PC-3 (cell line): ENCODE results near the gene RASA2. TPM values are rescaled to one million over a fixed set of nuclear protein-coding genes. Genes with fewer than 3 reads are reported as not detected.

Experiments used
- ATAC-seq: fragments of 200-7000 bp; cut with Tn5 transposase; 2 replicates; pipeline ENCODE4 v1.9.1; 2020; ENCODE audit warnings: mild to moderate bottlenecking, moderate library complexity
- BruUV-seq: library from RNA; stranded (reverse); fragments of 400-500 nt; replicated peaks from 2 replicates; lab custom pipeline; 2021; lab: Mats Ljungman, UMichigan
- CTCF ChIA-PET: fragments of 300-600 bp; sonication (Branson Sonifier 250); formaldehyde crosslinking; loops from one replicate; lab custom pipeline; 2022; ENCODE audit warnings: antibody characterized with exemption; lab: Charles Lee
- POLR2A ChIA-PET: fragments of 300-600 bp; sonication (Branson Sonifier 250); formaldehyde crosslinking; loops from one replicate; lab custom pipeline; 2022; ENCODE audit warnings: antibody characterized with exemption; ENCODE audit not compliant: unreplicated experiment; lab: Charles Lee
- DNase-seq: peaks from one replicate; pipeline ENCODE4 v3.0.0-alpha.2; 2015
- H2AFZ ChIP-seq: fragments of 300-600 bp; sonication (generic); 2 replicates; pipeline ENCODE4 v1.6.0; 2016; ENCODE audit warnings: antibody characterized with exemption, low read length
- H3F3A ChIP-seq: fragments of 300-600 bp; sonication (generic); one replicate; pipeline ENCODE4 v1.6.0; 2017; ENCODE audit warnings: antibody characterized with exemption, low read length, control low read depth, mild to moderate bottlenecking; ENCODE audit not compliant: unreplicated experiment
- H3K27ac ChIP-seq: fragments of 300-600 bp; sonication (generic); 2 replicates; pipeline ENCODE4 v1.5.1; 2016; ENCODE audit warnings: mild to moderate bottlenecking, low read length
- H3K27me3 ChIP-seq: fragments of 300-600 bp; sonication (generic); 2 replicates; pipeline ENCODE4 v1.6.1; 2016; ENCODE audit warnings: low read length, mixed read lengths
- H3K36me3 ChIP-seq: fragments of 300-600 bp; sonication (generic); 2 replicates; pipeline ENCODE4 v1.6.1; 2016; ENCODE audit warnings: low read depth, mixed run types, low read length, mixed read lengths
- H3K4me1 ChIP-seq: fragments of 300-600 bp; sonication (generic); 2 replicates; pipeline ENCODE4 v1.5.1; 2016; ENCODE audit warnings: low read length; ENCODE audit not compliant: insufficient read depth
- H3K4me2 ChIP-seq: fragments of 300-600 bp; sonication (generic); 2 replicates; pipeline ENCODE4 v1.6.0; 2016; ENCODE audit warnings: low read length
- H3K4me3 ChIP-seq: fragments of 300-600 bp; sonication (generic); 2 replicates; pipeline ENCODE4 v1.5.1; 2016; ENCODE audit warnings: mild to moderate bottlenecking, low read length, mixed read lengths
- H3K79me2 ChIP-seq: fragments of 300-600 bp; sonication (generic); 2 replicates; pipeline ENCODE4 v1.6.1; 2017; ENCODE audit warnings: low read length, mixed read lengths
- H3K9ac ChIP-seq: fragments of 300-600 bp; sonication (generic); 2 replicates; pipeline ENCODE4 v1.6.0; 2016; ENCODE audit warnings: mild to moderate bottlenecking, low read length
- H3K9me2 ChIP-seq: fragments of 300-600 bp; sonication (generic); replicated peaks from 2 replicates; pipeline ENCODE4 v1.6.1; 2016; ENCODE audit warnings: mixed run types, low read length, mixed read lengths
- H3K9me3 ChIP-seq: fragments of 300-600 bp; sonication (generic); 2 replicates; pipeline ENCODE4 v1.6.1; 2016; ENCODE audit warnings: low read length, mixed read lengths
- H4K20me1 ChIP-seq: fragments of 300-600 bp; sonication (generic); 2 replicates; pipeline ENCODE4 v1.6.1; 2016; ENCODE audit warnings: low read length, mixed read lengths
- EZH2 ChIP-seq: fragments of 300-600 bp; sonication (generic); IDR thresholded peaks from one replicate; pipeline ENCODE4 v1.6.1; 2017; ENCODE audit warnings: antibody characterized with exemption, mild to moderate bottlenecking, low read length; ENCODE audit not compliant: unreplicated experiment
- EZH2phosphoT487 ChIP-seq: fragments of 300-600 bp; sonication (generic); IDR thresholded peaks from 2 replicates; pipeline ENCODE4 v1.6.1; 2018; ENCODE audit warnings: mild to moderate bottlenecking, antibody characterized with exemption, low read length, borderline replicate concordance
- intact Hi-C: fragments of 100-400 bp; cut with micrococcal nuclease; formaldehyde crosslinking; loops from 2 replicates; pipeline ENCODE4 v1.9.0; 2023
- total RNA-seq: library from RNA; depleted of rRNA; stranded (reverse); fragments of >200 nt; gene quantifications from 2 replicates; pipeline ENCODE4 v1.2.3, GENCODE V29; 2014
- TF ChIP-seq, protein P1 (sequence below): fragments of 300-600 bp; sonication (generic); conservative IDR thresholded peaks from 2 replicates; pipeline ENCODE4 v1.5.1; 2017; ENCODE audit warnings: antibody characterized with exemption, low read depth, mild to moderate bottlenecking, low read length

The RASA2 gene
- total RNA-seq, 1 experiment from 2014 or later, result 3.7 TPM

DNA sequence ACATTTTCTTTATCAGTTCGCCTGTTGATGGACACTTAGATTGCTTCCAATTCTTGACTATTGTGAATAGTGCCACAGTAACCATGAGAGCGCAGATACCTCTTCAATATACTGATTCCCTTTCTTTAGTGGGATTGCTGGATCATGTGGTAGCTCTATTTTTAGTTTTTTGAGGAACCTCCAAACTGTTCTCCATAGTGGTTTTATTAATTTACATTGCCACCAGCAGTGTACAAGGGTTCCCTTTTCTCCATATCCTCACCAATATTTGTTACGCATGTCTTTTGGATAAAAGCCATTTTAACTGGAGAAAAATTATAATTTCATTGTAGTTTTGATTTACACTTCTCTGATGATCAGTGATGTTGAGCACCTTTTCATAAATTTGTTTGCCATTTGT, 59.3 kb downstream of the RASA2 start:
- Histone ChIP-seq H4K20me1 (no peaks in the 10 kb centered on the region), H3K36me3 (peaks cover 19% of the 10 kb centered on the region; the same call in 1 of the 2 replicates), H3F3A (no peaks in the 10 kb centered on the region), H3K27me3 (no peaks in the 10 kb centered on the region), H3K4me1 (no peaks in the 10 kb centered on the region), H2AFZ (no peak overlapping the region), H3K27ac (no peak overlapping the region), H3K9me3 (no peaks in the 10 kb centered on the region), H3K9me2 (no peaks in the 10 kb centered on the region), H3K4me2 (no peak overlapping the region), H3K4me3 (no peak overlapping the region), H3K9ac (no peak overlapping the region), H3K79me2 (no peaks in the 10 kb centered on the region)
- ChIA-PET CTCF (no interaction called here), POLR2A (no interaction called here)
- no TSS peak for BruUV-seq
- TF ChIP-seq, protein P1, sequence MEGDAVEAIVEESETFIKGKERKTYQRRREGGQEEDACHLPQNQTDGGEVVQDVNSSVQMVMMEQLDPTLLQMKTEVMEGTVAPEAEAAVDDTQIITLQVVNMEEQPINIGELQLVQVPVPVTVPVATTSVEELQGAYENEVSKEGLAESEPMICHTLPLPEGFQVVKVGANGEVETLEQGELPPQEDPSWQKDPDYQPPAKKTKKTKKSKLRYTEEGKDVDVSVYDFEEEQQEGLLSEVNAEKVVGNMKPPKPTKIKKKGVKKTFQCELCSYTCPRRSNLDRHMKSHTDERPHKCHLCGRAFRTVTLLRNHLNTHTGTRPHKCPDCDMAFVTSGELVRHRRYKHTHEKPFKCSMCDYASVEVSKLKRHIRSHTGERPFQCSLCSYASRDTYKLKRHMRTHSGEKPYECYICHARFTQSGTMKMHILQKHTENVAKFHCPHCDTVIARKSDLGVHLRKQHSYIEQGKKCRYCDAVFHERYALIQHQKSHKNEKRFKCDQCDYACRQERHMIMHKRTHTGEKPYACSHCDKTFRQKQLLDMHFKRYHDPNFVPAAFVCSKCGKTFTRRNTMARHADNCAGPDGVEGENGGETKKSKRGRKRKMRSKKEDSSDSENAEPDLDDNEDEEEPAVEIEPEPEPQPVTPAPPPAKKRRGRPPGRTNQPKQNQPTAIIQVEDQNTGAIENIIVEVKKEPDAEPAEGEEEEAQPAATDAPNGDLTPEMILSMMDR, result no peak
- TF ChIP-seq EZH2, result no peak
- TF ChIP-seq EZH2phosphoT487, result no peak
- no peak for DNase-seq
- no peak for ATAC-seq
- intact Hi-C loops, result no loop called here

DNA sequence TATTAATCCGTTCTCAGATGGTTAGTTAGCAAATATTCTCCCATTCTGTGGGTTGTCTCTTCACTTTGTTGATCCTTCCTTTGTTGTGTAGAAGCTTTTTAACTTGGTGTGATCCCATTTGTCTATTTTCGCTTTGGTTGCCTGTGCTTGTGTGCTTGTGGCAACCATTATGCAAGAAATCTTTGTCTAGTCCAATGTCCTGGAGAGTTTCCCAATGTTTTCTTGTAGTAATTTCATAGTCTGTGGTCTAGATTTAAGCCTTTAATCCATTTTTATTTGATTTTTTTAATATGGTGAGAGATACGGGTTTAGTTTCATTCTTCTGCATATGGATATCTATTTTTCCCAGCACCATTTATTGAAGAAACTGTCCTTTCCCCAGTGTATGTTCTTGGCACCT, 59.8 kb downstream of the RASA2 start:
- no peak for DNase-seq

DNA sequence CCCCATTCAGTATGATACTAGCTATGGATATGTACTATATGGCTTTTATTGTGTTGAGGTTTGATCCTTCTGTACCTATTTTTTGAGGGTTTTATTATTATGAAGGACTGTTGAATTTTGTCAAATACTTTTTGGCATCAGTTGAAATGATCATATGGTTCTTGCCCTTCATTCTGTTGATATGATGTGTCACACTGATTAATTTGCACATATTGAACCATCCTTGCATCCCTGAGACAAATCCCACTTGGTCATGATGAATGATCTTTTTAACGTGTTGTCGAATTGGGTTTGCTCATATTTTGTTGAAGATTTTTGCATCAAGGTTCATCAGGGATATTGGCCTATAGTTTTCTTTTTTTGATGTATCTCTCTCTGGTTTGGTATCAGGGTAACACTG, 61.0 kb downstream of the RASA2 start:
- H3K9ac ChIP-seq, result no peak overlapping the region
- H3K4me1 ChIP-seq, result no peaks in the 10 kb centered on the region
- no peaks in the 10 kb centered on the region for H3K9me3 ChIP-seq
- BruUV-seq, result no TSS peak
- no peak overlapping the region for H3K4me2 ChIP-seq
- H2AFZ ChIP-seq, result no peak overlapping the region
- H4K20me1 ChIP-seq, result no peaks in the 10 kb centered on the region
- H3K4me3 ChIP-seq, result no peak overlapping the region
- intact Hi-C loops, result no loop called here
- H3K9me2 ChIP-seq, result no peaks in the 10 kb centered on the region
- ChIA-PET CTCF (no interaction called here), POLR2A (no interaction called here)
- TF ChIP-seq, protein P1, result no peak
- no peak for TF ChIP-seq EZH2
- no peak for TF ChIP-seq EZH2phosphoT487
- no peak for DNase-seq
- ATAC-seq, result no peak
- H3K79me2 ChIP-seq, result no peaks in the 10 kb centered on the region
- H3K27ac ChIP-seq, result no peak overlapping the region
- no peaks in the 10 kb centered on the region for H3K27me3 ChIP-seq
- H3K36me3 ChIP-seq, result peaks cover 12% of the 10 kb centered on the region; the same call in 1 of the 2 replicates
- H3F3A ChIP-seq, result no peaks in the 10 kb centered on the region

More for the DNA sequence above, 59.8 kb downstream of the RASA2 start:
- H3K9me3 ChIP-seq, result no peaks in the 10 kb centered on the region
- intact Hi-C loops, result no loop called here
- no TSS peak for BruUV-seq
- H3K27me3 ChIP-seq, result no peaks in the 10 kb centered on the region
- POLR2A ChIA-PET, result no interaction called here
- H3K9ac ChIP-seq, result no peak overlapping the region
- no peaks in the 10 kb centered on the region for H3K9me2 ChIP-seq
- no peaks in the 10 kb centered on the region for H3K4me1 ChIP-seq
- TF ChIP-seq EZH2, result no peak
- TF ChIP-seq, protein P1, result no peak
- TF ChIP-seq EZH2phosphoT487, result no peak
- H3F3A ChIP-seq, result no peaks in the 10 kb centered on the region
- no peak overlapping the region for H3K4me3 ChIP-seq
- no peaks in the 10 kb centered on the region for H4K20me1 ChIP-seq
- no peak overlapping the region for H3K4me2 ChIP-seq
- no peaks in the 10 kb centered on the region for H3K79me2 ChIP-seq
- H2AFZ ChIP-seq, result no peak overlapping the region
- no peak overlapping the region for H3K27ac ChIP-seq
- CTCF ChIA-PET, result no interaction called here
- ATAC-seq, result no peak
- H3K36me3 ChIP-seq, result peaks cover 19% of the 10 kb centered on the region; the same call in 1 of the 2 replicates
